Measurements from ENCODE around the gene PLEK. TPM values are rescaled to one million over a fixed set of nuclear protein-coding genes. Genes with fewer than 3 reads are reported as not detected.
"Not testable (repeated sequence)": the region's sequence is repeated elsewhere in the genome, so short reads cannot be mapped to it uniquely, and the experiment has no call there.

The PLEK gene
- total and polyA plus RNA-seq, 4 donors, result 3.3 to 32.9 (median 13.4) TPM

DNA sequence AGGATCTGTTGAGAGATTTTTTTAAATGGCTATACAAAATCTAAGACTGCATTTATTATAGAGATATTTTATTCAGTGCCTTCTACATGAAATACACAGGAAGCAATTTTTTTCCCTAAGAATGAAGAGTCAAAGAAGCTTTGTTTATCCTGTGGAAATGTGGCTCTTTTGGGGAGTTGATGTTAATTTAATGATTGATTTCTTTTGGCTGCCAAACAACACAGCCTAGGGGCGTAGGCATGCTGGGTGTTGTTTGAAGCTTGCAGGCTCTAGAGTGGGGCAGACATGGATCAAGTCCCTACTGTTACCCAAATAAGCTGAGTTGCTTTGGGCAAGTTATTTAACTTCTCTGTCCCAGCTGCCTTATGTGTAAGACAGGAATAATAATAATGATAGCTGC, 21.1 kb upstream of the PLEK start:
- no peak overlapping the region for H3K4me3 ChIP-seq (ENCODE audit: low read length in 2 of 2)
- DNase-seq, result no peak
- no peaks in the 10 kb centered on the region for H3K4me1 ChIP-seq (ENCODE audit: control insufficient read depth in 1 of 2, insufficient read depth in 2 of 2, low read length in 2 of 2)
- no peaks in the 10 kb centered on the region for H3K36me3 ChIP-seq (ENCODE audit: control insufficient read depth in 1 of 2, insufficient read depth in 2 of 2, low read length in 1 of 2)
- no peak overlapping the region for H3K27ac ChIP-seq (ENCODE audit: low read depth in 1 of 2, low read length in 2 of 2)
- no peak for ATAC-seq (ENCODE audit: low FRiP score)
- no peaks in the 10 kb centered on the region for H3K27me3 ChIP-seq (ENCODE audit: control insufficient read depth in 1 of 2, insufficient read depth in 2 of 2, low read length in 1 of 2)
- H3K9me3 ChIP-seq (ENCODE audit: control insufficient read depth, low read length), result peaks cover 1% of the 10 kb centered on the region
- WGBS, 2 donors, result 53 to 57% methylated on average over 1 of the region's 1 CpG
- intact Hi-C loops (cut with DNase I), result no loop called here

DNA sequence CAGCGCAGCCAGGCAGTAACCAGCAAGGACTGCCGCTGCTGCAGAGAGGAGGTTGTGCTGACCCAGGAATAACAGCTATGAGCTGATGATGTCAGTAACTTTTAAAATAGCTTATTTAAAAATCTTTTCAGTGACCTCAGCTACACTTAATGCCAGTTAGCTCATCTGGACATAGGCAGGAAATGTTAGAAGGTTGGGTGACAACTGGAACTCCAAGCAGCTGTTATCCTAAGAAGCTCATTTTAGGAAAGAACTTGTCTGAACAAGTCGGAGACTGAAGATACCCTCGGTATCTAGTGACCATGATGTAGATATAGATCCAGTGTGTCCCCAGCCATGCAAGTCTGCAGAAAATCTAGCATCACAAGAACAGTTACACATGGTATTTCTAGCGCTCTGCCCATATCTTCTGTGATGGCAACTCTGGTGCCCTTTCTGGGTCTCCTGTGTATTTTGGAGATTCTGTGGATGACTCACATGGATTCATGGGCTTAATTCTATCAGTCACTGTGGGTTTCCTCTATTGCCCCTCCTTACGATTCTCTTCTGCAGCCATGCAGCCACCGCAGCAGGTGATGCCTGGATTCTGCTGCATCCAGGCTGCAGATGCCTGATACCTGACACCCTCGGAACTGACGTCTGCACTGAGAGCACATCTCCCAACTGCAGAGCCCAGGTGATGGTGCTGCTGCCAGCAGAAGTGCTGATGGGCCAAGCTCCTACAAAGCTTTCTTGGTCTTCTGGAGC, 19.8 kb upstream of the PLEK start:
- H3K4me3 ChIP-seq (ENCODE audit: low read length in 2 of 2), result no peak overlapping the region
- no peaks in the 10 kb centered on the region for H3K27me3 ChIP-seq (ENCODE audit: control insufficient read depth in 1 of 2, insufficient read depth in 2 of 2, low read length in 1 of 2)
- intact Hi-C loops (cut with DNase I), result no loop called here
- H3K27ac ChIP-seq (ENCODE audit: low read depth in 1 of 2, low read length in 2 of 2), result no peak overlapping the region
- no peak for DNase-seq
- 66 to 69% methylated on average over 9 of the region's 9 CpGs for WGBS, 2 donors
- no peaks in the 10 kb centered on the region for H3K4me1 ChIP-seq (ENCODE audit: control insufficient read depth in 1 of 2, insufficient read depth in 2 of 2, low read length in 2 of 2)
- H3K9me3 ChIP-seq (ENCODE audit: control insufficient read depth, low read length), result peaks cover 1% of the 10 kb centered on the region
- H3K36me3 ChIP-seq (ENCODE audit: control insufficient read depth in 1 of 2, insufficient read depth in 2 of 2, low read length in 1 of 2), result no peaks in the 10 kb centered on the region
- no peak for ATAC-seq (ENCODE audit: low FRiP score)

- DNase-seq; H3K4me3 ChIP-seq (ENCODE audit: low read length in 2 of 2); H3K4me1 ChIP-seq (ENCODE audit: control insufficient read depth in 1 of 2, insufficient read depth in 2 of 2, low read length in 2 of 2); H3K27me3 ChIP-seq (ENCODE audit: control insufficient read depth in 1 of 2, insufficient read depth in 2 of 2, low read length in 1 of 2); H3K27ac ChIP-seq (ENCODE audit: low read depth in 1 of 2, low read length in 2 of 2); ATAC-seq (ENCODE audit: low FRiP score); H3K36me3 ChIP-seq (ENCODE audit: control insufficient read depth in 1 of 2, insufficient read depth in 2 of 2, low read length in 1 of 2); intact Hi-C loops (cut with DNase I); H3K9me3 ChIP-seq (ENCODE audit: control insufficient read depth, low read length): not testable (repeated sequence)
- 86 to 90% methylated on average over 4 of the region's 4 CpGs for WGBS, 2 donors
Measured at GRCh38 chr2:68349091-68349490, 16.0 kb upstream of the PLEK start.

DNA sequence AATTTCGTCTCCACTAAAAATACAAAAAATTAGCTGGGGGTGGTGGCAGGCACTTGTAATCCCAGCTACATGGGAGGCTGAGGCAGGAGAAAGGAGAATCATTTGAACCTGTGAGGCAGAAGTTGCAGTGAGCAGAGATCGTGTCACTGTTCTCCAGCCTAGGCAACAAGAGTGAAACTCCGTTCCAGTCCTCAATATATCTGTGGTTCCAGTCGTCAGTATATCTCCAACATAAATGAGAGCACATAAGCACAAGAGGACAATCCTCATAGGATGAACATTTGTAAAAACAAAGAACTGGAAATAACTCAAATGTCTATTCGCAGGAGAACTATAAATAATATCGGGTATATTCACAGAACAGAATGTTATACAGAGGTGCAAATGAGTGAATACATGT, 13.1 kb upstream of the PLEK start:
- ATAC-seq (ENCODE audit: low FRiP score) (no peak), DNase-seq (no peak)
- Histone ChIP-seq H3K27me3 (ENCODE audit: control insufficient read depth in 1 of 2, insufficient read depth in 2 of 2, low read length in 1 of 2) (no peaks in the 10 kb centered on the region), H3K27ac (ENCODE audit: low read depth in 1 of 2, low read length in 2 of 2) (no peak overlapping the region), H3K4me3 (ENCODE audit: low read length in 2 of 2) (no peak overlapping the region), H3K4me1 (ENCODE audit: control insufficient read depth in 1 of 2, insufficient read depth in 2 of 2, low read length in 2 of 2) (no peaks in the 10 kb centered on the region), H3K36me3 (ENCODE audit: control insufficient read depth in 1 of 2, insufficient read depth in 2 of 2, low read length in 1 of 2) (no peaks in the 10 kb centered on the region), H3K9me3 (ENCODE audit: control insufficient read depth, low read length) (no peaks in the 10 kb centered on the region)
- WGBS, 2 donors, result 62 to 71% methylated on average over 6 of the region's 6 CpGs
- intact Hi-C loops (cut with DNase I), result no loop called here

DNA sequence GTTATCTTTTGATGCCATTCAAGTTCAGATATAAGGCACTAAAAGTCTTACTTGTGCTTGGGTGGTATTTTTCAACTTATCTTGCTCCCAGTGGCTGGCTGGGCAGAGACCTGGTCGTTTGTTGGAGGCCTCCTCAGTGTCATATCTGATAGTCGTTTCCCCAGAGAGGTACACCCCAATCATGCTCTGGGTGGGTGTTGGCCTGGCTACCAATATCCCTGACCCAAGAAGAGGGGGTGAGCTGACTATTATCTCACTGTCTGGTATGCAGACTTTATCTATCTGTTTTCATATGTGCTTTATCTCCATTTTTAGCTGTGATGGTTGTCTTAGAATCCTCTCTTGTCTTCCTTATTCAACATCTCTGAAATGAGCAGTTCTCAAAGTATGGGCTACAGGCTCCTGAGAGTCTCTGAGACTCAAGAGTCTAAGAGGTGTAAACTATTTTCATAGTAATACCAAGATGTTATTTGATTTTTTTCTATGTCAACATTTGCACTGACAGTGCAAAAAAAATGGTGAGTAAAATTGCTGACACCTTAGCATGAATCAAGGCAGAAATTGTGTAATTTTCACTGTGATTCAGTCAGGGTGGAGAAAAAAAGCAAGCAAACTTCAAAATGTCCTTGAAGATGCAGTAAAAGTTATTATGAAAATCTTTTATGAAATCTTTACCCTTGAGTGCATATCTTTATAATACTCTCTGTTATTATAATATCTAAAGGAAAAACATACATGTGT, 12.3 kb upstream of the PLEK start:
- intact Hi-C loops (cut with DNase I), result no loop called here
- Histone ChIP-seq H3K9me3 (ENCODE audit: control insufficient read depth, low read length) (no peaks in the 10 kb centered on the region), H3K27me3 (ENCODE audit: control insufficient read depth in 1 of 2, insufficient read depth in 2 of 2, low read length in 1 of 2) (no peaks in the 10 kb centered on the region), H3K36me3 (ENCODE audit: control insufficient read depth in 1 of 2, insufficient read depth in 2 of 2, low read length in 1 of 2) (no peaks in the 10 kb centered on the region), H3K27ac (ENCODE audit: low read depth in 1 of 2, low read length in 2 of 2) (no peak overlapping the region), H3K4me1 (ENCODE audit: control insufficient read depth in 1 of 2, insufficient read depth in 2 of 2, low read length in 2 of 2) (no peaks in the 10 kb centered on the region), H3K4me3 (ENCODE audit: low read length in 2 of 2) (no peak overlapping the region)
- no peak for DNase-seq
- no peak for ATAC-seq (ENCODE audit: low FRiP score)
- WGBS, 2 donors, result 27 to 30% methylated on average over 2 of the region's 2 CpGs

GRCh38 chr2:68356599-68357239, 8.4 kb upstream of the PLEK start:
- no peaks in the 10 kb centered on the region for H3K36me3 ChIP-seq (ENCODE audit: control insufficient read depth in 1 of 2, insufficient read depth in 2 of 2, low read length in 1 of 2)
- intact Hi-C loops (cut with DNase I), result no loop called here
- 97 to 99% methylated on average over 4 of the region's 4 CpGs for WGBS, 2 donors
- no peak overlapping the region for H3K27ac ChIP-seq (ENCODE audit: low read depth in 1 of 2, low read length in 2 of 2)
- no peaks in the 10 kb centered on the region for H3K4me1 ChIP-seq (ENCODE audit: control insufficient read depth in 1 of 2, insufficient read depth in 2 of 2, low read length in 2 of 2)
- H3K4me3 ChIP-seq (ENCODE audit: low read length in 2 of 2), result no peak overlapping the region
- no peak for DNase-seq
- no peaks in the 10 kb centered on the region for H3K27me3 ChIP-seq (ENCODE audit: control insufficient read depth in 1 of 2, insufficient read depth in 2 of 2, low read length in 1 of 2)
- no peak for ATAC-seq (ENCODE audit: low FRiP score)
- H3K9me3 ChIP-seq (ENCODE audit: control insufficient read depth, low read length), result no peaks in the 10 kb centered on the region

- intact Hi-C loops (cut with DNase I), result no loop called here
- Histone ChIP-seq H3K36me3 (ENCODE audit: control insufficient read depth in 1 of 2, insufficient read depth in 2 of 2, low read length in 1 of 2) (no peaks in the 10 kb centered on the region), H3K27me3 (ENCODE audit: control insufficient read depth in 1 of 2, insufficient read depth in 2 of 2, low read length in 1 of 2) (no peaks in the 10 kb centered on the region), H3K27ac (ENCODE audit: low read depth in 1 of 2, low read length in 2 of 2) (no peak overlapping the region), H3K9me3 (ENCODE audit: control insufficient read depth, low read length) (no peaks in the 10 kb centered on the region), H3K4me3 (ENCODE audit: low read length in 2 of 2) (no peak overlapping the region), H3K4me1 (ENCODE audit: control insufficient read depth in 1 of 2, insufficient read depth in 2 of 2, low read length in 2 of 2) (no peaks in the 10 kb centered on the region)
- WGBS, 2 donors, result 69 to 70% methylated on average over 6 of the region's 6 CpGs
- DNase-seq (peak in 1 of 2 donors; percentile 55), ATAC-seq (ENCODE audit: low FRiP score) (peak; percentile 50)
Measured at GRCh38 chr2:68357605-68358337, 7.3 kb upstream of the PLEK start.

- intact Hi-C loops (cut with DNase I), result loop anchor here in 1 of 2 donors (5.0 kb wide), 1 partner anchor 82 kb away; no protein-coding TSS in a partner anchor
- Histone ChIP-seq H3K4me3 (ENCODE audit: low read length in 2 of 2) (no peak overlapping the region), H3K36me3 (ENCODE audit: control insufficient read depth in 1 of 2, insufficient read depth in 2 of 2, low read length in 1 of 2) (no peaks in the 10 kb centered on the region), H3K27ac (ENCODE audit: low read depth in 1 of 2, low read length in 2 of 2) (no peak overlapping the region), H3K4me1 (ENCODE audit: control insufficient read depth in 1 of 2, insufficient read depth in 2 of 2, low read length in 2 of 2) (no peaks in the 10 kb centered on the region), H3K27me3 (ENCODE audit: control insufficient read depth in 1 of 2, insufficient read depth in 2 of 2, low read length in 1 of 2) (no peaks in the 10 kb centered on the region), H3K9me3 (ENCODE audit: control insufficient read depth, low read length) (no peaks in the 10 kb centered on the region)
- WGBS, 2 donors, result 88 to 90% methylated on average over 3 of the region's 3 CpGs
- no peak for DNase-seq
- no peak for ATAC-seq (ENCODE audit: low FRiP score)
Measured at GRCh38 chr2:68359889-68360288, 5.2 kb upstream of the PLEK start.
